Uterus (tissue), 4 donors: Measurements from ENCODE around the gene ADD1. TPM values are rescaled to one million over a fixed set of nuclear protein-coding genes. Genes with fewer than 3 reads are reported as not detected.

Experiments used
- DNase-seq, 2 donors: peaks; one replicate each; pipeline ENCODE4 v3.0.0-alpha.2; 2019 to 2020
- H3K27ac ChIP-seq, 2 donors: fragments of 200-600 bp; sonication (generic); 1 replicate in 1 of 2; 2 replicates in 1 of 2; pipeline ENCODE4 v1.5.1; 2016 to 2018
- H3K27me3 ChIP-seq, 2 donors: fragments of 200-600 bp; sonication (generic); one replicate each; pipeline ENCODE4 v1.5.1; 2018 to 2019; ENCODE audit warnings: control low read depth in 1 of 2
- H3K36me3 ChIP-seq, 2 donors: fragments of 200-600 bp; sonication (generic); one replicate each; pipeline ENCODE4 v1.5.1; 2019; ENCODE audit warnings: control low read depth in 1 of 2
- H3K4me1 ChIP-seq, 2 donors: fragments of 200-600 bp; sonication (generic); one replicate each; pipeline ENCODE4 v1.5.1; 2018 to 2019; ENCODE audit warnings: control low read depth in 1 of 2
- H3K4me3 ChIP-seq, 2 donors: fragments of 200-600 bp; sonication (generic); 1 replicate in 1 of 2; 2 replicates in 1 of 2; pipeline ENCODE4 v1.5.1; 2018 to 2019; ENCODE audit warnings: mild to moderate bottlenecking in 1 of 2
- H3K9me3 ChIP-seq, 2 donors: fragments of 200-600 bp; sonication (generic); one replicate each; pipeline ENCODE4 v1.5.1; 2019; ENCODE audit warnings: control low read depth in 1 of 2
- CTCF ChIP-seq, 4 experiments: fragments of 200-600 bp in 2 of 4; fragments of 450-650 bp in 2 of 4; sonication (generic) in 2 of 4; IDR thresholded peaks; one replicate each; pipeline ENCODE4 v1.5.1; 2016 to 2019; ENCODE audit warnings: antibody characterized with exemption in 4 of 4, mild to moderate bottlenecking in 2 of 4, moderate library complexity in 1 of 4
- POLR2A ChIP-seq, 2 donors: fragments of 450-650 bp; IDR thresholded peaks; one replicate each; pipeline ENCODE4 v1.6.1; 2016; ENCODE audit warnings: antibody characterized with exemption in 2 of 2, mild to moderate bottlenecking in 1 of 2, moderate library complexity in 1 of 2
- intact Hi-C: fragments of 100-400 bp; cut with DNase I; formaldehyde crosslinking; loops from one replicate; pipeline ENCODE4 v1.15.1; 2023; ENCODE audit warnings: low total_unique reads
- total RNA-seq, 4 donors: library from RNA; depleted of rRNA in 3 of 4; stranded (reverse); fragments of >200 nt in 3 of 4; gene quantifications; one replicate each; pipeline versions ENCODE4 v1.1.0 to v1.2.4, GENCODE V29; 2014 to 2023
- donor health status: DM: yes; HTN: yes; CAD: no.

Gene ADD1
- total RNA-seq, 4 donors from 2014 or later: 161 to 403 (median 225) TPM

GRCh38 chr4:2873329-2873728, 29.7 kb downstream of the ADD1 start:
- Histone ChIP-seq H3K27ac (no peak overlapping the region), H3K4me3 (no peak overlapping the region), H3K27me3 (no peaks in the 10 kb centered on the region), H3K9me3 (no peaks in the 10 kb centered on the region), H3K36me3 (no peaks in the 10 kb centered on the region), H3K4me1 (peaks cover 0 to 5% of the 10 kb centered on the region in 2 donors)
- intact Hi-C loops: no loop called here
- no peak for DNase-seq
- no peak for TF ChIP-seq POLR2A (IDR thresholded peaks at IDR 0.05)
- TF ChIP-seq CTCF (IDR thresholded peaks at IDR 0.05): no peak

GRCh38 chr4:2874861-2875260, 31.2 kb downstream of the ADD1 start:
- H3K36me3 ChIP-seq: no peaks in the 10 kb centered on the region
- H3K27ac ChIP-seq: no peak overlapping the region
- no peak for DNase-seq
- no peak overlapping the region for H3K4me3 ChIP-seq
- intact Hi-C loops: no loop called here
- no peaks in the 10 kb centered on the region for H3K9me3 ChIP-seq
- TF ChIP-seq POLR2A (IDR thresholded peaks at IDR 0.05): no peak
- TF ChIP-seq CTCF (IDR thresholded peaks at IDR 0.05): no peak
- H3K27me3 ChIP-seq: no peaks in the 10 kb centered on the region
- peaks cover 0 to 5% of the 10 kb centered on the region in 2 donors for H3K4me1 ChIP-seq

GRCh38 chr4:2875556-2875955, 31.9 kb downstream of the ADD1 start:
- H3K4me1 ChIP-seq: peaks cover 0 to 5% of the 10 kb centered on the region in 2 donors
- TF ChIP-seq POLR2A (IDR thresholded peaks at IDR 0.05): no peak
- no peak for TF ChIP-seq CTCF (IDR thresholded peaks at IDR 0.05)
- DNase-seq: no peak
- intact Hi-C loops: no loop called here
- H3K4me3 ChIP-seq: no peak overlapping the region
- no peaks in the 10 kb centered on the region for H3K9me3 ChIP-seq
- no peaks in the 10 kb centered on the region for H3K27me3 ChIP-seq
- H3K27ac ChIP-seq: no peak overlapping the region
- no peaks in the 10 kb centered on the region for H3K36me3 ChIP-seq

GRCh38 chr4:2878346-2878745, 34.7 kb downstream of the ADD1 start:
- Histone ChIP-seq H3K9me3 (no peaks in the 10 kb centered on the region), H3K27me3 (no peaks in the 10 kb centered on the region), H3K27ac (no peak overlapping the region), H3K36me3 (no peaks in the 10 kb centered on the region), H3K4me3 (no peak overlapping the region), H3K4me1 (peaks cover 0 to 5% of the 10 kb centered on the region in 2 donors)
- no peak for TF ChIP-seq CTCF (IDR thresholded peaks at IDR 0.05)
- TF ChIP-seq POLR2A (IDR thresholded peaks at IDR 0.05): no peak
- intact Hi-C loops: no loop called here
- no peak for DNase-seq

- no peaks in the 10 kb centered on the region for H3K27me3 ChIP-seq
- TF ChIP-seq POLR2A (IDR thresholded peaks at IDR 0.05) (no peak), CTCF (IDR thresholded peaks at IDR 0.05) (no peak)
- no peak overlapping the region for H3K4me3 ChIP-seq
- H3K9me3 ChIP-seq: no peaks in the 10 kb centered on the region
- DNase-seq: no peak
- H3K27ac ChIP-seq: no peak overlapping the region
- intact Hi-C loops: no loop called here
- H3K36me3 ChIP-seq: no peaks in the 10 kb centered on the region
- peaks cover 0 to under 1% of the 10 kb centered on the region in 2 donors for H3K4me1 ChIP-seq
These were observed 35.4 kb downstream of the ADD1 start for GRCh38 chr4:2879026-2879425.
